IPS-20b (cell line): ENCODE measurements around the gene PDGFB.

Experiments used
- H3K27ac ChIP-seq: one replicate; pipeline ENCODE4 v1.5.1; 2013; ENCODE audit warnings: low read length
- H3K27me3 ChIP-seq: 2 replicates; pipeline ENCODE4 v1.6.1; 2013; ENCODE audit warnings: mild to moderate bottlenecking, low read length, inconsistent platforms; ENCODE audit not compliant: insufficient read depth
- H3K36me3 ChIP-seq: 2 replicates; pipeline ENCODE4 v1.6.1; 2013; ENCODE audit warnings: low read depth, mild to moderate bottlenecking, inconsistent platforms, low read length, moderate library complexity; ENCODE audit not compliant: insufficient read depth
- H3K4me1 ChIP-seq: 2 replicates; pipeline ENCODE4 v1.6.1; 2013; ENCODE audit warnings: mild to moderate bottlenecking, control low read depth, inconsistent platforms, low read length, moderate library complexity; ENCODE audit not compliant: insufficient read depth
- H3K4me3 ChIP-seq: 2 replicates; pipeline ENCODE4 v1.5.1; 2013; ENCODE audit warnings: mild to moderate bottlenecking, low read length, inconsistent platforms
- H3K9ac ChIP-seq: 2 replicates; pipeline ENCODE4 v1.6.1; 2013; ENCODE audit warnings: low read depth, mild to moderate bottlenecking, inconsistent platforms, low read length, moderate library complexity
- H3K9me3 ChIP-seq: 2 replicates; pipeline ENCODE4 v1.6.1; 2013; ENCODE audit warnings: mild to moderate bottlenecking, low read depth, low read length, inconsistent platforms; ENCODE audit not compliant: insufficient read depth

Gene PDGFB

DNA sequence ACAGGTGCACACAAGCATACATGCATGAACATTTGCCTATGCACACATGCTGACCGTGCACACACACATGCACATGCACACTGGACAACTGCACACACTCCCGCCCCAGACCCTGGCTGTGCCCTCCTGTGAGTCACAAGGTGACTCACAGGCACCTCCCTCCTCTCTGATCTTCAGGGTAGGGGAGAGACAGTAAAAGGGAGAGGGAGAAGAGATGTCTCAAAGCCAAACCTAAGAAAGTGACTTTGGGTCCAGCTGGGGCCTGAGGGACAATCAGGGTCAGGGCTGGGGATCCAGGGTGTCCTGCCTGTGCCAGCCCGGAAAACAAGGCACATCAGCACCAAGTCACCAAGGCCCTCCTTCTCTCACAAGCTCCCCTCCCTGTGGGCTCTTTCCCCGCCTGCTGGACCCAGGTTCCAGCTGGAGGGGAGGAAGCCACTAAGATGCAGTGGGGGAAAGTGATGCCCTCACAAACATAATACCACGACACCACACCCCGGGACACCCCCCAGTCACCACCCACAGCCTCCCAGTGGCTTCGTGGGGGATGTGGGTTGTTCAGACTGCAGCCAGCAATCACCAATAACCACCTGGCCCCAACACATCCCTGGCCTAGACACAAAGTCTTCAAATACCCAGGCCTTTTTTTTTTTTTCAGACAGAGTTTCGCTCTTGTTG is 39.3 kb downstream of the PDGFB start:
- no peaks in the 10 kb centered on the region for H3K9me3 ChIP-seq
- no peak overlapping the region for H3K4me3 ChIP-seq
- H3K9ac ChIP-seq = no peak overlapping the region
- no peaks in the 10 kb centered on the region for H3K36me3 ChIP-seq
- H3K4me1 ChIP-seq = no peaks in the 10 kb centered on the region; the same call in 1 of the 2 replicates
- no peak overlapping the region for H3K27ac ChIP-seq
- H3K27me3 ChIP-seq = no peaks in the 10 kb centered on the region

DNA sequence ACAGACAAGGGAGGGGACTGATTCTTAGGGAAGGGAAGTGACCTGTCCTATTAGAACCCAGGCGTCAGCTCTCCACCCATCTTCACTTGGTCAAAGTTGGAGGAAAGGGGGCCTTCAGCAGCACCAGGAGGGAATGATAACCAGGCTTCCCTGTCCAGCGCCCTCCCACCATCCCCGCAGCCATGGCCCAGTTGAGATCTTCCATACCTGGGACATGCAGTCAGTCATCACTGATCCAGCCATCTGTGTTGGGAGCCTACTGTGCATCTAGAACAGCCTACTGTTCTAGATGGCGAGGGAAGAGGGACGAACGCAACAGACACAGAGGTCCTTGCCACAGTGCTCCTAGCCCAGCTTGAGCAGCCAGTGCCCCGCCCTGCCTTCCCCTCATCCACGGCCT is 40.6 kb downstream of the PDGFB start:
- no peak overlapping the region for H3K27ac ChIP-seq
- no peak overlapping the region for H3K4me3 ChIP-seq
- no peaks in the 10 kb centered on the region for H3K36me3 ChIP-seq
- no peaks in the 10 kb centered on the region; the same call in 1 of the 2 replicates for H3K4me1 ChIP-seq
- H3K27me3 ChIP-seq = no peaks in the 10 kb centered on the region
- 0 out of 2 replicates have a peak, but pooled peaks cover under 1% of the 10 kb centered on the region for H3K9me3 ChIP-seq
- H3K9ac ChIP-seq = no peak overlapping the region

DNA sequence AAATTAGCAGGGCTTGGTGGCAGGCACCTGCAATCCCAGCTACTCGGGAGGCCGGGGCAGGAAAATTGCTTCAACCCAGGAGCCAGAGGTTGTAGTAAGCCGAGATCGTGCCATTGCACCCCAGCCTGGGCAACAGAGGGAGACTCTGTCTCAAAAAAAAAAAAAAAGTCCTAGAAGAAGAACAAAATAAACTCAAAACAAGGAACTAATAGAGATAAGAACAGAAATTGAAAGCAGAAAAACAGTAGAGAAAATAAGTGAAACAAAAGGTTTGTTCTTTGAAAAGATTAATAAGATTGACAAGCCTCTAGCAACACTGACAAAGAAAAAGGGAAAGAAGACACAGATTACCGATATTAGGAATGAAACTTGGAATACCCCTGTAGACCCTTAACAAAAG is 47.2 kb downstream of the PDGFB start:
- Histone ChIP-seq H3K27me3 (no peaks in the 10 kb centered on the region), H3K4me1 (no peaks in the 10 kb centered on the region), H3K9ac (no peak overlapping the region), H3K36me3 (no peaks in the 10 kb centered on the region), H3K9me3 (peaks cover 25% of the 10 kb centered on the region), H3K27ac (no peak overlapping the region), H3K4me3 (no peak overlapping the region)

DNA sequence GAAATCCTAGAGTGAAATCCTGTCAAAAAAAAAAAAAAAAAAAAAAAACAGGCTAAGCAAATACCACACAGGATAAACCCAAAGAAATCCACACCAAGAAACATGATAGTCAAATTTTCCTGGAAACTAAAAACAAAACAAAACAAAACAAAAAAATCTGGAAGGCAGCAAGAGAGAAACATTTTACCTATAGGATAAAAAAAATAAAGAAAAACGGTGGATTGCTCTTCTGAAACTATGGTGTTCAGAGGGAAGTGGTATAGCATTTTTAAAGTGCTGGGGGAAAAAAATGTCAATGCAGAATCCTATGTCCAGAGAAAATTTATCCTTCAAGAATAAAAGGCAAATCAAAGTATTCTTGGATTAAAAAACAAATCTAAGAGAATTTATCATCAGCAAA is 50.7 kb downstream of the PDGFB start:
- H3K9me3 ChIP-seq = peaks cover 24% of the 10 kb centered on the region
- H3K4me1 ChIP-seq = no peaks in the 10 kb centered on the region
- no peaks in the 10 kb centered on the region for H3K36me3 ChIP-seq
- H3K9ac ChIP-seq = no peak overlapping the region
- no peaks in the 10 kb centered on the region for H3K27me3 ChIP-seq
- H3K27ac ChIP-seq = no peak overlapping the region
- H3K4me3 ChIP-seq = no peak overlapping the region

DNA sequence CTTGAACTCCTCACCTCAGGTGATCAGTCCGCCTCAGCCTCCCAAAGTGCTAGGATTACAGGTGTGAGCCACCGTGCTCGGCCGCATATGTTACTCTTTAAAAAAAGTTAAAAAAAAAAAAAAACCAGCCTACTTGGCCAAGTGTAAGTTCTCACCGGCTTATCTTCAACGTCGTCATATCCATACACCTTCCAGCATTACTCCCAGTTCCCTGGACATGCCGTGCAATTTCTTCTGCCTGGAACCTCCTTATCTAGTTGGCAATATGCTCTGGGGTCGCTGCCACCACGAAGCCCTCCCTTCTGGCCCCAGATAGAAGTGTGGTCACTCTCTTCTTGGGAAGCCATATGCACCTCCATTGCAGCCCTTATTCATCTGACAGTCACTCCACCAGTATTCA is 56.0 kb downstream of the PDGFB start:
- H3K9me3 ChIP-seq = peaks cover 13% of the 10 kb centered on the region; the same call in 1 of the 2 replicates
- H3K27me3 ChIP-seq = no peaks in the 10 kb centered on the region
- no peaks in the 10 kb centered on the region for H3K36me3 ChIP-seq
- no peak overlapping the region for H3K4me3 ChIP-seq
- H3K4me1 ChIP-seq = no peaks in the 10 kb centered on the region
- H3K27ac ChIP-seq = no peak overlapping the region
- no peak overlapping the region for H3K9ac ChIP-seq

DNA sequence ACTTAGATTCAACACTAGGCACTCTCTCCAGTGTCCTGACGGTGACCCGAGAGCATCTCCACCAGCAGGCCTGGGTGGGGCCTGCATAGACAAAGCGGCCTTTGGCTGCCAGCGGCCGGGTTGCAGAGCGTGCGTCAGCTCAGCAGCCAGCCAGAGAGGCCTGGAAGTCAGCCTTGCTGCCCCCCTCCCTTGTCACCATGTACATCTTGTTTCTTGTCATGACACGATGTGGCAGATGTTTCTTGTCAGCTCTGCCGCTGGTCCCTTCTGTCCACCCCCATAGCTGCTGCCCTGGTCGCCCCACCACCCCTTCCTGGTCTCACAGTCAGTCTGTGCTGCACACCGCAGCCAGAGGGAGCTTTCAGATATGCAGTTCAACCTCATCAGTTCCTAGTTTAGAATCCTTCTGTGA is 59.2 kb downstream of the PDGFB start:
- Histone ChIP-seq H3K9me3 (peaks cover 5% of the 10 kb centered on the region; the same call in 1 of the 2 replicates), H3K4me1 (no peaks in the 10 kb centered on the region), H3K9ac (no peak overlapping the region; the same call in 1 of the 2 replicates), H3K36me3 (no peaks in the 10 kb centered on the region), H3K27ac (no peak overlapping the region), H3K27me3 (no peaks in the 10 kb centered on the region), H3K4me3 (no peak overlapping the region)

DNA sequence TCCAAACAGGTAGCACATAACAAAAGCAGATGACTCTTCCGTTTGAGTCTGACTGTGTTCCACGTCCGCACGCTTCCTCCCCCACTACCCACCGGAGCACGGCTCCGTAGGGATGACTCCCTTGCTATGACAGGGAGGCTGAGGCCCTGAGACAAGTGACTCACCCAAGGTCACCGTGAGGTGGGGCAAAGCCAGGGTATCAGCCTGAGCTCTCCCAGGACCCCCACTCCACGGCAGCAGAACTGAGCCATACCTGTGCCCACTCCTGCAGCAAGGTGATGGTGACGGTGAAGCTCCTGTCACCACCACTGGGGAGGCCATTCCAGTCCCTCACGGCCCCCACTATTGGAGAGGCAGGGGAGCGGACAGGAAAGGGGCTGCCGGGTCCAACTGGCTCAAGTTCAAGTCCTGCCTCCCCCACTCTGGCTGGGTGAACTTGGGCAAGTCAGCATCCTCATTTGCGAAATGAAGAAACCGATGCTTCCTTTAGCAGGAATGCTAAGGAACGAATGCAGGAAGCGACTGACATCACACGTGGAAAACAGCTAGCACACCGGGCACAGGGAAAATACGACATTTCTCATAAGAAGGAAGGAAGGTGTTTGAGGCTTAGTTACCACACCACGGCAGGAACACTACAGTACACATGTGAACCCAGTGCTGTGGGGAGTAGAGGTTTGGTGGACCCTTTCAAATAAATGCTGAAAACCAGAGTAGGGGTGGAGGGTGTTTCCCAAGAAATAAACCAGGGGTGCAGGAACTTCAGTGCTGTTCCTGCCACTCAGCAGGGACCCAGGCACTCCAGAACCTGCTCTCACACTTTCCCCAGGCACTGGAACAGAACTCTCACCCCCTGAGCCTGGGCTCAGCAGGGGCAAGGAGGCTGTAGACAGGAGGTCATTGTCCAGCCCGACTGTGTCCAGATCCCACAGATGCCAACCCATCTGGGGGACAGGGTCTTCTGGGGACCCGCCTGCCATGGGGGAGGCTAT is 59.9 kb downstream of the PDGFB start:
- Histone ChIP-seq H3K27ac (no peak overlapping the region), H3K27me3 (no peaks in the 10 kb centered on the region), H3K36me3 (no peaks in the 10 kb centered on the region), H3K9me3 (peaks cover 5% of the 10 kb centered on the region; the same call in 1 of the 2 replicates), H3K4me1 (no peaks in the 10 kb centered on the region; the same call in 1 of the 2 replicates), H3K4me3 (no peak overlapping the region), H3K9ac (no peak overlapping the region; the same call in none of the 2 replicates)

DNA sequence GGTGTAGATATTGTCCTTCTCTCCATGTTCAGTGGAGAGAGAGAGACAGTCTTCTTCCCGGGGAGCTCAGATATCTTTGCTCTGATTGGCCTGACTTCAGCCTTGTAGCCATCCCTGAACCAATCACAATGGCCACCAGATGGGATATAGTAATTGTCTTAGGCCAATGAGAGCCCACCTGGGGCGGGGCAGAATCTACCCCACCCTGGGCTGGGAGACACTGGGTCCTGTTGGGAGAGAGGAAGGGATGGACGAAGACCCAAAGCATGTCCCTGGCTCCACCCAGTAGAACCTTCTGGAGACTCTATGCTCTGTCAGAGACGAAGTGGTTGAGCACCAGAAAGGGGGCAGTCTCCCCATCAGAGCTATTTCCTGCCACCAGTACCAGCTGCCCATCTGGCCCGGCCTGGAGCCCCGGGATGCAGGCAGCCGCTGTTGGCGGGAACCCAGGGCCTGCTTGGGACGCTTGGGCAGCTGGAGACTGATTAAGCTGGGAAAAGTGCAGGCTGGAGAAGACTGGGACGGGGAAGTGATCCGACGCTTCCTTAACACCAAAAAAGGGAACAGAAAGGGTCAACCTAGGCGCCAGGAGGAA is 60.7 kb downstream of the PDGFB start:
- Histone ChIP-seq H3K27me3 (no peaks in the 10 kb centered on the region), H3K4me3 (no peak overlapping the region), H3K9ac (no peak overlapping the region), H3K9me3 (peaks cover 5% of the 10 kb centered on the region; the same call in 1 of the 2 replicates), H3K36me3 (no peaks in the 10 kb centered on the region), H3K27ac (no peak overlapping the region), H3K4me1 (peaks cover 3% of the 10 kb centered on the region; the same call in 1 of the 2 replicates)

DNA sequence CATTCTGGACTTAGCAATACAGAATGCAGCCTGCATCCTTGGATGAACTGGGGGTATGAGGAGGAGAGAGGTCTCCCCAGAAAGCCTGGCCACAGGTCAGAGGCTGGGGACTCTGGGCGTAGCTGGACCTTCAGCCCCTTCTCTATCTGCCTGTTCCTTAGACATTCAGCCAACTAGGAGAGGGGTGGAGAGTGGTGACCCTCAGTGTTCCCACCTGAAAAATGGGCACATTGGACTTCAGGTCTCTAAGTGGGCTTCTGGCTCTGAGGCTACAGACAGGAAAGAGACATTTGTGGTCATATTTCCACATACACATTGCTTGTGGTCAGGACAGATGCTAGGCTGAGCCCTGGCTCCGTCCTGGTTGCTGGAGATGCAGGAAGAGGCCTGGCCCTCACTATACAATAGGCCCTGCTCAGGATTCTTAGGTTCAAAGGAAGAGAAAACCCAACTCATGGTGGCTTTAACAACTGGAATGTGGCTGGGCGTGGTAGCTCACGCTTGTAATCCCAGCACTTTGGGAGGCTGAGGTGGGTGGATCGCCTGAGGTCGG is 62.2 kb downstream of the PDGFB start:
- peaks cover 3% of the 10 kb centered on the region; the same call in 1 of the 2 replicates for H3K4me1 ChIP-seq
- no peak overlapping the region for H3K4me3 ChIP-seq
- no peak overlapping the region for H3K27ac ChIP-seq
- peaks cover 5% of the 10 kb centered on the region; the same call in 1 of the 2 replicates for H3K9me3 ChIP-seq
- H3K9ac ChIP-seq = no peak overlapping the region
- H3K27me3 ChIP-seq = no peaks in the 10 kb centered on the region
- H3K36me3 ChIP-seq = no peaks in the 10 kb centered on the region

DNA sequence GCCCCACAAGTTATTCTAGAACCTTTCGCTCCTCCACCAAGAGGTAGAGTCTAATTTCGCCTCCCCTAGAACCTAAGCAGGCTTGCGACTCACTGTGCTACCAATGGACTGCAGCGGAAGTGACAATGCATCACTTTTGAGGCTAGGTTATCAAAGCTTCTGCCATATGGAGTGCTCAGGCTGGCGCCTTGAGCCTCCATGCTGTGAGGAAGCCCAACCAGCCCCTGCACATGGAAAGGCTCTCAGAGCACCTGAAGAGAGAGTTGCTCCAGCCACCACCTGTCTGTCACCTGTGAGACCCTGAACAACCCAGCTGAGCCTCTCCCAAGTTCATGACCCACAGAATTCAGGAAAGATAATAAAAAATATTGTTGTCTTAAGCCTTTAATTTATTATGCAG is 63.0 kb downstream of the PDGFB start:
- H3K36me3 ChIP-seq = no peaks in the 10 kb centered on the region
- H3K9ac ChIP-seq = no peak overlapping the region
- no peak overlapping the region for H3K27ac ChIP-seq
- H3K27me3 ChIP-seq = no peaks in the 10 kb centered on the region
- H3K4me3 ChIP-seq = no peak overlapping the region
- H3K9me3 ChIP-seq = peaks cover 4% of the 10 kb centered on the region; the same call in 1 of the 2 replicates
- H3K4me1 ChIP-seq = peaks cover 9% of the 10 kb centered on the region; the same call in 1 of the 2 replicates

DNA sequence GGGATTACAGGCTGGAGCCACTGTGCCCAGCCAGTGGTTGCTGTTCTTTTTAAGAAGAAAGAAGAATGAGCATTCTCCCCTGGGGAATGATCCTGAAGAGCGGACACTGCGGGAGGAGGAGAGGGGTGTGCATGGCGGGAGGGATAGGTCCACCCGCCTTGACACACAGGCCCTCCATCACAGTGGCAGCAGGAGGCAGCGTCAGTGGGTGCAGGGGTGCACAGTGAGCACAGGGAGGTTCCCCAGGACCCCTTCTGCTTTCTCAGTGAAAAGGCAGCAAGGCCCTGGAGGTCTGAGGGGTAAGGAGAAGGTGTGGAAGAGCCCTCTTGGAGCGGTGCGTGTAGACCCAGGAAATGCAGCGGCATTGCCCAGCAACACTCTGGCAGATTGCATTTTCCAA is 63.4 kb downstream of the PDGFB start:
- H3K9ac ChIP-seq = no peak overlapping the region
- H3K27ac ChIP-seq = no peak overlapping the region
- H3K9me3 ChIP-seq = peaks cover under 1% of the 10 kb centered on the region; the same call in 1 of the 2 replicates
- H3K36me3 ChIP-seq = no peaks in the 10 kb centered on the region
- H3K4me3 ChIP-seq = no peak overlapping the region
- H3K27me3 ChIP-seq = no peaks in the 10 kb centered on the region
- peaks cover 13% of the 10 kb centered on the region; the same call in 1 of the 2 replicates for H3K4me1 ChIP-seq
